Vagina (tissue), 2 donors: ENCODE results near the gene NEO1.

ENCODE experiments used
- POLR2AphosphoS5 ChIP-seq, 2 donors: sonication (generic); formaldehyde crosslinking; IDR thresholded peaks; one replicate each; pipeline ENCODE4 v1.9.0; 2017; ENCODE audit warnings: antibody characterized with exemption in 2 of 2, mild to moderate bottlenecking in 2 of 2, low read depth in 1 of 2; ENCODE audit not compliant: insufficient read depth in 1 of 2
- TF ChIP-seq, protein P1 (sequence below), 3 experiments: fragments of 450-650 bp in 2 of 3; fragments of 200-600 bp in 1 of 3; sonication (generic) in 1 of 3; IDR thresholded peaks; one replicate each; pipeline ENCODE4 v1.5.1; 2017 to 2019; ENCODE audit warnings: antibody characterized with exemption in 3 of 3, mild to moderate bottlenecking in 2 of 3, moderate library complexity in 2 of 3

DNA sequence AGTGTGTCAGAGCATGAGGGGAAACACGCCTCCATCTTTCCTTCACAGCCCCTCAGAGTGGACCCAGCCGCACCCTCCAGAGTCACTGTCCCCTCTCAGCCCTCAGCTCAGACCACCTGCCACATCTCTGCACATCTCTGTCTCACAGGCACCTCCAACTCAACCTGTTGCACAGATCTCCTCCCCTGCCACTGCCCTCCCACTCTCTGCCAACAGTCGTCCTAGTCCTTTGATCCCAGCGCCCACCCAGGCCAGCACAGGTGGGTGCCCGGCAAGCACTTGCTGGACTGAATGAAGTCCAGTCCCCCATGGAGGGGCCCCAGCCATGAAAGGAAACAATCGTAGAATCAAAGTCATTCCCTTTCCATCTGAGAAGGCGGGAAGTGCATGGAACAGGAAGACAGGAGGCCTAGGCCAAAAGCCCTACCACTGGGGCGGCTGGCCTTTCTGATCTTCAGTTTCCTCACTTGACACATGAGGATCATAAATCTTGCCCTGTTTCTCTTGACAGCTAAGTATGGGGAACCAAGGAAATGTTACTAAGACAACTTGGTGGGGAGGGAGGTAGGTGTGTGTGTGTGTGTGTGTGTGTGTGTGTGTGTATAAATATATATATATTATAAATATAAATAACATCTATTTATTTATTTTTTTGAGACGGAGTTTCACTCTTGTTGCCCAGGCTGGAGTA lies 288.4 kb downstream of the NEO1 start:
- TF ChIP-seq, protein P1, sequence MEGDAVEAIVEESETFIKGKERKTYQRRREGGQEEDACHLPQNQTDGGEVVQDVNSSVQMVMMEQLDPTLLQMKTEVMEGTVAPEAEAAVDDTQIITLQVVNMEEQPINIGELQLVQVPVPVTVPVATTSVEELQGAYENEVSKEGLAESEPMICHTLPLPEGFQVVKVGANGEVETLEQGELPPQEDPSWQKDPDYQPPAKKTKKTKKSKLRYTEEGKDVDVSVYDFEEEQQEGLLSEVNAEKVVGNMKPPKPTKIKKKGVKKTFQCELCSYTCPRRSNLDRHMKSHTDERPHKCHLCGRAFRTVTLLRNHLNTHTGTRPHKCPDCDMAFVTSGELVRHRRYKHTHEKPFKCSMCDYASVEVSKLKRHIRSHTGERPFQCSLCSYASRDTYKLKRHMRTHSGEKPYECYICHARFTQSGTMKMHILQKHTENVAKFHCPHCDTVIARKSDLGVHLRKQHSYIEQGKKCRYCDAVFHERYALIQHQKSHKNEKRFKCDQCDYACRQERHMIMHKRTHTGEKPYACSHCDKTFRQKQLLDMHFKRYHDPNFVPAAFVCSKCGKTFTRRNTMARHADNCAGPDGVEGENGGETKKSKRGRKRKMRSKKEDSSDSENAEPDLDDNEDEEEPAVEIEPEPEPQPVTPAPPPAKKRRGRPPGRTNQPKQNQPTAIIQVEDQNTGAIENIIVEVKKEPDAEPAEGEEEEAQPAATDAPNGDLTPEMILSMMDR (IDR thresholded peaks at IDR 0.05) = no peak
- TF ChIP-seq POLR2AphosphoS5 (IDR thresholded peaks at IDR 0.05; ENCODE audit: insufficient read depth in 1 of 2, low read depth in 1 of 2) = no peak
